NCI-H446 treated with DMSO at 0.1 percent for 48 hours (cell line): ENCODE results near the gene SST.

Source experiments
- DNase-seq: peaks from one replicate; lab custom pipeline; 2025; lab: John Stamatoyannopoulos, UW

SST gene

DNA sequence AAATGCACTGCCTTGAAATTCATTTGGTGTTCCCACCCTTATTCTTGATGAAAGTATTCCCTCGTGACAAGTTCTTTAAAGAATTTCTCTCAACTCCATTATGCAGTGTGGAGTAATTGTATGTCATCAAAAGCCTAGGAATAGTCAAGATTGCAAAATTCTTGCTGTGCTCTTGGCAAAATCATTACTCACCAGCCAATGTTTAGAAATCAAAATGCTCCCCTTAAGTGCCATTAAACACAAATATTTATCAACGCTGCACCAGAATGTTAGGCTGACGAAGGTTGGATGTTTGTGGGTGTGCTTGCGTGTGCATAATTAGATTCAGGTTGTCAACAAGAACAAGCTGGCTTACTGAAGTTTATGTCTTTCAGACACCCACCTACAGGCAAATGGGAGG lies 40.5 kb downstream of the SST start:
- DNase-seq, result no peak

DNA sequence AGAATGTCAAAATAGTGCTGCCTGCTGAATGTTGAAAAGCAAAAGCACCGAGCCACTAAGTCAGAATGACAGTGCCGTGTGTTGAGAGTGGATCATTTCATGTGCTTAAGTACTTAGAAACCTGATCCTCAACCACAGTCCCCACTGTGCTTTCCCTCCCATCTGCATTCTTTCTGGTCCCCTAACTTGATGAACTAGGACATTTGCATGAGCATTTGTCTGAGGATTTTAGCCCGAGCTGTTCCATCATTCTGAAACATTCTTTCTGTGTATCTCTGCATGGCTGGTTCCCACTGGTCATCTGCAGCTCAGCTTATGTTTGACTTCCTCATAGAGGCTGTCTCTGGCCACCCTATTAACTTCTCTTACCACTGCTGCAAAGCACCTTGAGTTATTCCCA lies 42.0 kb downstream of the SST start:
- no peak for DNase-seq

DNA sequence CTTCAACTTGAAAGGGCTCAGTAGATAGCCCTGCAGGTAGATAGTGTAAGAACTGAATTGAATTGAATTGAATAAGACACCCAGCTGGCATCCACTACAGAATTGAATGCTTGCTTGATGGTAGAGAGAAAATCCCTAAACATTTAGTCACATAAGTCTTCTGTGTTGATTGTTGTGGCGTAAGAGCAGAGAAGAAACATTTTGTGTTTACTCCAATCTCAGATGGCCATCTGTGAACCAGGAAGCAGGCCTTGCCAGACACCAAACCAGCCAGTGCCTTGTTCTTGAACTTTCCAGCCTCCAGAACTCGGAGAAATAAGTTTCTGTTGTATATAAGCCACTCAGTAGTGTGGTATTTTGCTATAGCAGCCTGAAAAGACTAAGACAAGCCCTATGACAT lies 43.6 kb downstream of the SST start:
- DNase-seq, result no peak

DNA sequence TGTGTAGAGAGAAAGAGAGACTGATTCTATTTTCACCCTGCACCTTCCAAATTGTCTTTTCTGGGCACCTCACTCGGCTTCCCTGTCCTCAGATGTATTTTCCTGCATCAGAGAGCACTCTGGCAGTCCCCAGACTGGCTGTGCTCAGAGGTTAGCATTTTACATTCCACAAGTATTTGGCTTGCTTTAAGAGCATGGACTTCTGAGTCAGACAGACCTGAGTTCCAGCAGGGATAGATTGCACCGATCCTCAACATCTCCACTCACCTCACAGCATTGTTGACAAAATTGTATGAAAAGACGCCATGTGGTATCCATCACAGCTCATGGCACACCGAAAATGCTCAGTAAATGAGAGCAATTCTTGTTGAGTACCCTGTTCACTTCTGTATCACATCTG lies 45.6 kb downstream of the SST start:
- DNase-seq, result no peak

DNA sequence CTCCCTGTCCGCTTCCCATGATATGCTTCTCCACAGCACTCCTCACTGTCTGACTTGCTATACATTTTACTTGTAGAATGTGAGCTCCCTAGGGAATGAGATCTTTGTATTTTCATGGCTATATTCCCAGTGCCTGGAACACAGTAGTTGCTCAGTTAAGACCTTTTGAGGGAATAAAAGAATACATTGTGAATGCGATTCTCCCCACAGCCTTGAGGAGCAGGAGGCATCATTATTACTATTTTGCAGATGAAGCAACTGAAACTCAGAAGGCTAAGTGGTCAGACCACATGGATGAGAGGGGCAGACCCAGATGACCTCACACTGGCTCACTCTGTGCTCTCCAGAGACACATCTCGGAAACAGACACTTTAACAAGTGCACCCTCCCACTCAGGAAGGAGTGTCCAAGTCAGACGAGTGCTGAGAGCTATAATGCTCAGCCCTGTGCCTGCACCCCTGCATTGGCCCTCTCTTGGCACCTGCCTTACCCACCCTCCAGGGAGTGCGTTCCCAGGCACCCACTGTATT lies 46.8 kb downstream of the SST start:
- DNase-seq, result no peak

DNA sequence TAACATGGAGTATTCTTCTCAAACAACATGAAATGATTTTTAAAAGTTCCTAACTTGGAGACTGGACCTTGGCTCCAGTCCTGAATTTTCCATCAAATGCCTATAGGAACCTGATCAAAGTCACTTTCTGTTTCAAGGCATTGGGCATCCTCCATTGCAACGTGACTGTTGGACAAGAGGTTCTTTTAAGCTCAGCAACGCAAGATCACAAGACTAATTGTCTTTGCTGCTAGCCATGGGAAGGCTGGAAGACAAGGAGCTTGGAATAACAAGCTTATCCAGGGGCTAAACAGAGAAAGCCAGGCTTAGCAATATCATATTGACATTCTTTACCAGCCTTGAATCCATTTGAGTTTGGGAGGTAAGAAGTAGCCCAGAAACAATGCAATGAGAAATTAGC lies 48.3 kb downstream of the SST start:
- no peak for DNase-seq

DNA sequence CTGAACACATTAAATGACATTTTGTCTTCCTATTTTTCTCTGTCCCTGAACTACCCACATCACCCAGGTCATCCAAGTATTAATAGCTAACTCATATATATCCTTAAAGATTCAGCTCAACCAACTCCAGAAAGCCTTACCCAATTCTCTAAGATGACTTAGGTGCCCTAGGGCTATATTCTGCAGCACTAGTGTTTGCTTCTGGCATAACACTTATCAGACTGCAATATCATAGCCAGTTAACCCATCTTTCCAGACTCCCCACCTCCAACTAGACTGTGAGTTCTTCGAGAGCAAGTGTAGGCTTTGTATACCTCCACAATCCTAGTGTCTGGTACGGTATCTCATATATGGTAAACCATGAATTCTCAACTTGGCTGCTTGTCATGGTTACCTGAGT lies 50.7 kb downstream of the SST start:
- DNase-seq, result no peak
